ENCODE measurements around the gene BBS9.

The BBS9 gene

DNA sequence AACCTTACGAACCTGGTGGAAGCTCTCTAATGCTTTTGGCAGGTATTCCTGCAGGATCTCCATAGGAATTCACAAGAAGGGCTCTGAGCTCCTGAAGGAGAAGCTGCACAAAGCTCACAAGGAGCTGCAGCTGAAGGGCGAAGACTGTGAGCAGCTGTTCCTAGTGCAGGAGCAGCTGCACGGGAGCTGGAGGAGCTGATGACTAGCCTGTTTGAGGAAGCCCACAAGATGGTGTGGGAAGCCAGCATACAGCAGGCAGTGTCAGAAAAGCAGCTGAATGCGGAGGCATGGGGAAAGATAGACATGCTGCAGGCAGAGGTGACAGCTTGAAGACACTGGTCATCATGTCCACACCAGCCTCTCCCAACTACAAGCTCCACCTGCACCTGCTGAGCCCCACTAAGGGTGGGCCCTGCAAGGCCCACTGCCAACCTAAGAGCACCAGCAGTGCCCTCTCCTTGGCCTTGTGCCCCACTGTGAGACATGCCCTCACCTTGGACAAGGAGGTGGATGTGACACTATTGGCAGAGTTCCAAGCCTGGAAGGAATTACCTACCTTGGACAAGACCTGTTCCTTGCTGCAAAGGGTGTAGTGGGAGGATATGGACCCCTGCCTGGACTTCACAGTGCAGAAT is 250.6 kb downstream of the BBS9 start:
- DNase-seq = no peak

- no peak for DNase-seq
Measured at GRCh38 chr7:33388332-33388731, 259.0 kb downstream of the BBS9 start.

GRCh38 chr7:33392148-33392547 is 262.8 kb downstream of the BBS9 start:
- no peak for DNase-seq

DNA sequence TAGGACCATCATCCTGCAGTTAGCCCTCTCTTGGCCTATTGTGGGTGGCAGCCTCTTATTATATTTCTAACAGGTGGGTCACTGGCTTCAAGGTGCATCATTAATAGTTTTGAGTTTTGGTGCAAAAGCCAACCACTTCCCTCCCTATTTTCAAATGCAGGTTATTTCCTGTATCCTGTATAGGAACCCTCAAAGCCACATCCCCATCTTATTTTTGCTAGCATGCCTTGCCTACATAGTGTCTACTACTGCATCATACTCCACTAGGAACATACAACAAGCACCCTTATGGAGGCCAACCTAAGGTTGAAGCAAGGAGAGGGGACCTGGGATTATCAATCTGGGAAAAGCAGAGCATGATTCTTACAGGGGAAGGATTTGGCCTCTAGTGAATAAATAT is 264.4 kb downstream of the BBS9 start:
- DNase-seq = no peak

- DNase-seq = no peak
Measured at GRCh38 chr7:33395340-33395739, 266.0 kb downstream of the BBS9 start.

GRCh38 chr7:33399528-33400213 is 270.3 kb downstream of the BBS9 start:
- no peak for DNase-seq

DNA sequence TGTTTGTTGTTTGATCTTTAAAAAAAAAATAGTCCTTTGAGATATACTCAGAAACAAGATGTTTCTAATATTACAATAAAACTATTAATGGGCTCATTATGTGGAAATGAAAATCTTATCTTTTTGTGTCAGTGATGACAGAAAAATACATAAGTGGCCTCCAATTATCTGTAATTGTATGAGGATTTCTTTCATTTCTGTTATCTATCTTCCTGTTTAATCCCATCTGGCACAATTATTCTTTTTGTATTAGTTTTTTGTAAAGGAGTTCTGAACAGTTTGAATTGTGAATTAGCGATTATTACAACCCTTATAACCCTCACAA is 270.8 kb downstream of the BBS9 start:
- no peak for DNase-seq

DNA sequence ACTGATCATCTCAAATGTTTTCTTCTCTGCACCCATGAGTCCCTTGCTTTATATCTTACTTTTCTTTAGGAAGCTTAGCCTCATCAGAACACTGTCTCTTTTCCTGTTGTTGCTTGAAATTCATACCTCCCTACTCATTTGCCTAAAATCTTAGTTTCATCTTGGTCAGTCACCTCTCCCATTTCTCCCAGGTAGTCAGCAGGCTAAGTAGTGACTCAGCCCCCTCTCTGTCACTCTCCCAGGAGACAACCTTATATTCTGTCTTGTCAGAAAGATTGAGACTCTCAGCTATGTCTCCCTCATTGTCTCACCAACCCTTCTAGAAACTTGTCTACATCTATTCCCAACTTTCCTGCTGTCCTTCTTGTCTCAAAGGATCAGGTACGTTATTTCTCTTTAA is 280.9 kb downstream of the BBS9 start:
- DNase-seq = no peak

- DNase-seq = no peak
Measured at GRCh38 chr7:33411020-33411419, 281.7 kb downstream of the BBS9 start.

- no peak for DNase-seq
Measured at GRCh38 chr7:33412331-33412730, 283.0 kb downstream of the BBS9 start.

GRCh38 chr7:33418251-33418701 is 288.9 kb downstream of the BBS9 start:
- no peak for DNase-seq

GRCh38 chr7:33420311-33420940 is 291.1 kb downstream of the BBS9 start:
- no peak for DNase-seq

- no peak for DNase-seq
Measured at GRCh38 chr7:33421429-33421828, 292.1 kb downstream of the BBS9 start.

DNA sequence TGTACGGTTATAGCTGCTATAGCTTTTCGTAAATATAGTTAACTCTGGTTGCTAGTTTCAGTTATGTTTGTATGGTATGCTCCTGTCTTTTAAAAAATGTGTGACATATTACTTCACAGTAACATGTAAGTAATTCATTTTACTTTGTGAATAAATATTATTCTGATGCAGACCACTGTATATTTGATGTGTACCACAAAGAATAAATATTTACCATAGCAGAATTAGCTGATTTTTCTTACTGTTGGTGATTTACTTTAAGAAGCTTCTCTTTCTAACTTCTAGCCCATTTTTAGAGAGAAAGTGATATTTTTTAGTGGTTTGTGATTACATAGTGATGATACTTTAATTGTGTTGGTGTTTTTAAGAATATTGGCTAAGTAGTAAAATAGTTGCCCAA is 292.8 kb downstream of the BBS9 start:
- DNase-seq = no peak

- no peak for DNase-seq
Measured at GRCh38 chr7:33422825-33423645, 293.7 kb downstream of the BBS9 start.

DNA sequence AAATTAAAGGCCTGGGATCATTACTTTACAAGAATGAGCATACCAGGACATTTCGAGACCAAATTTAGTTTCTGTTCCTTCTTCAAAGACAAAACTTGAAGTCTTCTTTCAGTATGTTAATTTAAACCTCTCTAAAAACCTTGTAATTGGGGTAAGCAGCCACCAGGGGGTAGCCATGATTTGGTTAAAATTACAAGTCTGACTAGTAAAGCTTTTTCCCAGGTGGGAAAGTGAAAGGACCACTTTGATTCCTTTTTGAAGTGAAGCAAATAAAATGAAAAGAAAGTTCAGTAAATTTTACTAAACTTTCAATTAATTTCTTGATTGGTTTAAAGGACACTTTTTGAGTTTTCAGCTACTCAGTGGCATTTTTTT is 294.3 kb downstream of the BBS9 start:
- DNase-seq = no peak

GRCh38 chr7:33425395-33425794 is 296.0 kb downstream of the BBS9 start:
- DNase-seq = no peak

DNA sequence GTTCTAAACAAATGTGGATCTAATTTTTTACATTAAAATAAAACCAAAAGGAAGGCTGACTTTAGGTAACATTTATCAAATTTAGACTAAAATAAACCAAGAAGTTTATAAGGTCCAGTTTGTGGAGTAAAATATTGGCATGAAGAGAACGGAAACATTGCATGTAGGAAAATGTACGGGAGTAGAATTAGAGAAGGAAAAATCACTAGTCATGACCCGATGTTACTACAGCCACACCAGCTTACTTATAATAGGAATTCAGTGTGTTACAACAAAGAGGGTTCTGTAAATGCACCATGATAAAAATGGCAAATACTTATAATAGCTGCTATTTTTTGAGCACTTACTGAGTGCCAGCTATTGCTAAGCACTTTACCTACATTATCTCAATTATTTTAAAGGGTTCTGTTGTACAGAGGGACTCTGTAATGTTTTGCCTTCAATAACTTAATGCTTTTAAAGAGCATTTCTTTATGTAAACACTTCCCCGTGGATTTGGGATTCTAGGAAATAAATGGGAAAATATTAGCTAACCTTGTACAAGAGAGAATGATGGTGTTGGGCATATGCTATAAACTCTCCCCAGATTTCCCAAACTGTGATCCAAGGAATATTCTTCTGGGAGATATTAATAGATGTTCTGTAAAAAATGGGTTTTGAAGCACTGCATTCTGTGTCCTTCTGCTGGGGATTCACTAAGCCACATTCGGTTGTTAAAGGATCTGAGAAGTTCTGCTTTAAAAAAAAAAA is 296.7 kb downstream of the BBS9 start:
- no peak for DNase-seq

GRCh38 chr7:33428415-33428814 is 299.1 kb downstream of the BBS9 start:
- no peak for DNase-seq

GRCh38 chr7:33431543-33431942 is 302.2 kb downstream of the BBS9 start:
- DNase-seq = no peak

GRCh38 chr7:33432821-33433220 is 303.5 kb downstream of the BBS9 start:
- DNase-seq = no peak

DNA sequence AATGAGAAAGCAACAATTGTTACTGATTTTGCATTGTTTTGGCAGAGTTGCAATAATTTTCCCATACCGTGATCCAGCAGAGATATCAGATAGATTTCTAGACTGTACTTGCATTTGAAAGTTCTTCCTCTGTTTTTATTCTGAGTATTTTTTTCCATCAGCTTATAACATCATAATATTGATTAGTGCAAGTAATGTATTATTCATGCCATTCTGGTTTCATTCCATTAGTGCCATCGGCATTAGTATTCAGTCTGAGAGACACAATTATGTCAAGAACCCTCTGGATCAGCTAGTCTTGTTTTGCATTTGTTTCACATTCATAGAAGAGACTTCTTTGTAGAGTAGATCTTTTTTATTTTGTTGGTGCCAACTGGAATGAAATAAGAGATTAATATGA is 304.0 kb downstream of the BBS9 start:
- no peak for DNase-seq

- no peak for DNase-seq
Measured at GRCh38 chr7:33444511-33444910, 315.1 kb downstream of the BBS9 start.
